OCI-LY7 (cell line): ENCODE measurements around the gene TJAP1. TPM values are rescaled to one million over a fixed set of nuclear protein-coding genes. Genes with fewer than 3 reads are reported as not detected.

Source experiments
- BruUV-seq: library from RNA; stranded (reverse); fragments of 400-500 nt; replicated peaks from 2 replicates; lab custom pipeline; 2021; lab: Mats Ljungman, UMichigan
- CTCF ChIA-PET: fragments of 300-600 bp; sonication (Branson Sonifier 250); formaldehyde crosslinking; loops from one replicate; lab custom pipeline; 2022; ENCODE audit warnings: antibody characterized with exemption; ENCODE audit not compliant: unreplicated experiment; lab: Charles Lee
- POLR2A ChIA-PET: fragments of 300-600 bp; sonication (Branson Sonifier 250); formaldehyde crosslinking; loops from one replicate; lab custom pipeline; 2022; ENCODE audit warnings: antibody characterized with exemption; lab: Charles Lee
- DNase-seq: peaks from one replicate; pipeline ENCODE4 v3.0.0-alpha.2; 2015; ENCODE audit warnings: low spot score
- H2AFZ ChIP-seq: fragments of 200-600 bp; sonication (generic), shearing (Covaris generic); 2 replicates; pipeline ENCODE4 v1.6.1; 2014; ENCODE audit warnings: mild to moderate bottlenecking, antibody characterized with exemption, low read length, moderate library complexity
- H3K27ac ChIP-seq: fragments of 200-600 bp; sonication (generic); 2 replicates; pipeline ENCODE4 v1.5.1; 2014; ENCODE audit warnings: mixed run types, low read depth, mild to moderate bottlenecking, moderate library complexity, low read length, inconsistent platforms; ENCODE audit not compliant: poor library complexity, severe bottlenecking
- H3K36me3 ChIP-seq: fragments of 200-600 bp; sonication (generic); 2 replicates; pipeline ENCODE4 v1.6.1; 2014; ENCODE audit warnings: mild to moderate bottlenecking, antibody characterized with exemption, low read length, moderate library complexity, mixed read lengths; ENCODE audit not compliant: insufficient read depth
- H3K4me1 ChIP-seq: fragments of 200-600 bp; sonication (generic); 2 replicates; pipeline ENCODE4 v1.5.1; 2014; ENCODE audit warnings: mild to moderate bottlenecking, low read length; ENCODE audit not compliant: insufficient read depth, poor library complexity, severe bottlenecking
- H3K4me2 ChIP-seq: fragments of 200-600 bp; sonication (generic); 2 replicates; pipeline ENCODE4 v1.6.1; 2014; ENCODE audit warnings: mild to moderate bottlenecking, low read length
- H3K4me3 ChIP-seq: fragments of 200-600 bp; sonication (generic); 2 replicates; pipeline ENCODE4 v1.5.1; 2014; ENCODE audit warnings: mild to moderate bottlenecking, low read depth, low read length; ENCODE audit not compliant: poor library complexity, severe bottlenecking
- H3K79me2 ChIP-seq: fragments of 200-600 bp; sonication (generic); 2 replicates; pipeline ENCODE4 v1.6.1; 2016; ENCODE audit warnings: low read depth, mild to moderate bottlenecking, low read length, moderate library complexity, mixed read lengths; ENCODE audit not compliant: insufficient read depth
- H3K9me2 ChIP-seq: fragments of 200-600 bp; sonication (generic); 2 replicates; pipeline ENCODE4 v1.6.1; 2016; ENCODE audit warnings: mild to moderate bottlenecking, low read length, mixed read lengths; ENCODE audit not compliant: insufficient read depth
- H3K9me3 ChIP-seq: fragments of 200-600 bp; sonication (generic); 2 replicates; pipeline ENCODE4 v1.6.1; 2014; ENCODE audit warnings: mild to moderate bottlenecking, mixed run types, low read length, mixed read lengths
- H4K20me1 ChIP-seq: fragments of 200-600 bp; sonication (generic); 2 replicates; pipeline ENCODE4 v1.6.1; 2014; ENCODE audit warnings: mild to moderate bottlenecking, antibody characterized with exemption, low read length, moderate library complexity, mixed read lengths; ENCODE audit not compliant: insufficient read depth
- EZH2phosphoT487 ChIP-seq: fragments of 200-600 bp; sonication (generic); IDR thresholded peaks from 2 replicates; pipeline ENCODE4 v1.6.1; 2018; ENCODE audit warnings: low read depth, borderline replicate concordance, mild to moderate bottlenecking, mixed run types, antibody characterized with exemption, low read length, moderate library complexity, mixed read lengths
- intact Hi-C: fragments of 100-400 bp; cut with micrococcal nuclease; formaldehyde crosslinking; loops from one replicate; pipeline ENCODE4 v1.10.0; 2022; ENCODE audit not compliant: unreplicated experiment
- total RNA-seq, 2 experiments: library from RNA; depleted of rRNA in 1 of 2; stranded (reverse); fragments of >200 nt in 1 of 2; shearing (Covaris generic) in 1 of 2; gene quantifications; 2 replicates each; pipeline ENCODE4 v1.2.3, GENCODE V29; 2014 to 2022
- TF ChIP-seq, protein P1 (sequence below): fragments of 200-600 bp; sonication (generic); conservative IDR thresholded peaks from 2 replicates; pipeline ENCODE4 v1.5.1; 2014; ENCODE audit warnings: mild to moderate bottlenecking, antibody characterized with exemption, low read length, moderate library complexity, mixed read lengths

Gene TJAP1
- total RNA-seq, 2 experiments from 2014 or later, result 16.7 to 34.4 TPM

DNA sequence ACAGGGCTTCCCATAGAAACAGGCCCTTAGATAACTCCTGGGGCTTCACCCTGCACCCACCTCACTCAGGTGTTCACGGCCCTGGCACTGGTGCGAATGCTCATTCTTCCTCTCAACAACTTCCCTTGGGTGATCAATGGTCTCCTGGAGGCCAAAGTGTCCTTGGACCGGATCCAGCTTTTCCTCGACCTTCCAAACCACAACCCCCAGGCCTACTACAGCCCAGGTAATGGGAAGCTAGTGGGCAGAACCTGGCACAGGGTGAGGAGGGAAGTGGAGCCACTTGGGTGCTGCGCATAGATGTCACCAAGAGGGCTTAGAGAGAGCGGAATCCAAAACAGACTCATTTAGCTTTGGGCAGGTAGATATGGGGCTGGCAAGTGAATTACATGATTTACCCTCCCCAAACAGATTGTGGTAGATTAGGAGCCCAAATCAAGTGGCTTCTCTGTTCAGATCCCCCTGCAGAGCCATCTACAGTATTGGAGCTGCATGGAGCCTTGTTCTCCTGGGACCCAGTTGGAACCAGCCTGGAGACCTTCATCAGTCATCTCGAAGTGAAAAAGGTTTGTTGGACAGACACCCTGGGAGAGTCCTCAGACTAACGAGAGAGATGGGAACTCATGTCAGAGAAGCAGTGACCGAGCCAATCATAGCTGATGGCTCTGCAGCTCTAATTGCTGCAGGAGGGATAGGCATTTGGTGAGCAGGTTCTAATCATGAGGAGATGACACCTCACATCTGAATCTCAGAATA, 41.5 kb upstream of the TJAP1 start:
- H3K9me3 ChIP-seq, result no peaks in the 10 kb centered on the region
- TF ChIP-seq, protein P1, sequence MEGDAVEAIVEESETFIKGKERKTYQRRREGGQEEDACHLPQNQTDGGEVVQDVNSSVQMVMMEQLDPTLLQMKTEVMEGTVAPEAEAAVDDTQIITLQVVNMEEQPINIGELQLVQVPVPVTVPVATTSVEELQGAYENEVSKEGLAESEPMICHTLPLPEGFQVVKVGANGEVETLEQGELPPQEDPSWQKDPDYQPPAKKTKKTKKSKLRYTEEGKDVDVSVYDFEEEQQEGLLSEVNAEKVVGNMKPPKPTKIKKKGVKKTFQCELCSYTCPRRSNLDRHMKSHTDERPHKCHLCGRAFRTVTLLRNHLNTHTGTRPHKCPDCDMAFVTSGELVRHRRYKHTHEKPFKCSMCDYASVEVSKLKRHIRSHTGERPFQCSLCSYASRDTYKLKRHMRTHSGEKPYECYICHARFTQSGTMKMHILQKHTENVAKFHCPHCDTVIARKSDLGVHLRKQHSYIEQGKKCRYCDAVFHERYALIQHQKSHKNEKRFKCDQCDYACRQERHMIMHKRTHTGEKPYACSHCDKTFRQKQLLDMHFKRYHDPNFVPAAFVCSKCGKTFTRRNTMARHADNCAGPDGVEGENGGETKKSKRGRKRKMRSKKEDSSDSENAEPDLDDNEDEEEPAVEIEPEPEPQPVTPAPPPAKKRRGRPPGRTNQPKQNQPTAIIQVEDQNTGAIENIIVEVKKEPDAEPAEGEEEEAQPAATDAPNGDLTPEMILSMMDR, result no peak
- no peak for TF ChIP-seq EZH2phosphoT487
- no peak overlapping the region for H3K27ac ChIP-seq
- H4K20me1 ChIP-seq, result no peaks in the 10 kb centered on the region
- no peak for DNase-seq
- H3K79me2 ChIP-seq, result no peaks in the 10 kb centered on the region
- no peak overlapping the region for H2AFZ ChIP-seq
- peaks cover 13% of the 10 kb centered on the region for H3K36me3 ChIP-seq
- intact Hi-C loops, result no loop called here
- H3K4me2 ChIP-seq, result no peak overlapping the region
- no peak overlapping the region for H3K4me3 ChIP-seq
- ChIA-PET POLR2A (interaction anchor here (0.6 to 0.8 kb wide), 4 partner anchors 45 to 1220 kb away, joined by 3 read pairs; no protein-coding TSS in a partner anchor), CTCF (no interaction called here)
- no peaks in the 10 kb centered on the region for H3K4me1 ChIP-seq
- BruUV-seq, result no TSS peak
- H3K9me2 ChIP-seq, result no peaks in the 10 kb centered on the region

DNA sequence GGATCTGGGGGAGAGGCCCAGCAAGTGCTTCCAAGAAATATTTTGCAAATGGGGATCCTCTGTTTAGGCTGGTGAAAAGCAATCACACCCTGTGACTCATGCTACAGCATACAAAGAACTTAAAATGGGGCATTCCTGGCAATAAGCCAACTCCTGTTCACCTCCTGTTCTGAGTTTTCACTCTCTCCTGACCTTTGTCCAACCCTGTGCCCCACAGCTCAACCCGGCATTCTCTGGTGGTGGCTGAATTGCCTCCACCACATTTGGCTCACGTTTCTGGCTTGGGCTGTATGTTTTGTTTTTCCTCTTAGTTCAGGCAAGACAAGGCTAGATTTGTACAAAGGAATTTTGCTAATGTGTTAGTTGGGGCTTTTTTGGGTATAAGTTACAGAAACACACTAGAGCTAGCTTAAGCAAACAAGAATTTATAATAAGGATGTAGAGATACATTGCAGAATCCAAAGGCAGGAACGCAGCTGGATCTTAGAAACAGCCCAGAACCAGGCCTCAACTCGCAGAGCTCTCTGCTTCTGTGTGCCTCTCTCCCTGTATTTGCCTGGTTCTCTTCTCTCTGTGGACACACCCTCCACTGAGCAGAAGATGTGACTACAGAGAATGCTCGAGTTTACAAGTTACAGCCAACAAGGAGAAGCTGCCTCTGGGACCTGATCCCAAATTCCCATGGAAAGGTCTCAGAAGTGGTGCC, 40.6 kb upstream of the TJAP1 start:
- Histone ChIP-seq H3K9me3 (no peaks in the 10 kb centered on the region), H3K4me3 (no peak overlapping the region), H2AFZ (no peak overlapping the region), H3K27ac (no peak overlapping the region), H3K79me2 (no peaks in the 10 kb centered on the region), H3K4me2 (no peak overlapping the region), H3K36me3 (peaks cover 13% of the 10 kb centered on the region), H4K20me1 (no peaks in the 10 kb centered on the region), H3K4me1 (no peaks in the 10 kb centered on the region), H3K9me2 (no peaks in the 10 kb centered on the region)
- TF ChIP-seq, protein P1, result no peak
- no peak for TF ChIP-seq EZH2phosphoT487
- BruUV-seq, result no TSS peak
- DNase-seq, result no peak
- intact Hi-C loops, result no loop called here
- ChIA-PET CTCF (interaction anchor here (0.6 kb wide), 1 partner anchor 212 kb away, joined by 3 read pairs; no protein-coding TSS in a partner anchor), POLR2A (interaction anchor here (0.6 to 2.4 kb wide), 6 partner anchors 10 to 1221 kb away, joined by 3 to 10 read pairs (median 3); partner anchors contain the start of genes ABCC10 and PPP2R5D)
